Tibial nerve (tissue), 4 donors: Measurements from ENCODE around the gene CLCN1.

Experiments
- CTCF ChIP-seq, 5 experiments: fragments of 200-600 bp in 3 of 5; fragments of 450-650 bp in 2 of 5; sonication (generic) in 3 of 5; IDR thresholded peaks; one replicate each; pipeline ENCODE4 v1.5.1; 2016 to 2019; ENCODE audit warnings: antibody characterized with exemption in 5 of 5, mild to moderate bottlenecking in 3 of 5, moderate library complexity in 2 of 5
- EP300 ChIP-seq, 2 donors: sonication (generic); formaldehyde crosslinking; IDR thresholded peaks; one replicate each; pipeline ENCODE4 v1.6.1; 2017; ENCODE audit warnings: antibody characterized with exemption in 2 of 2, mild to moderate bottlenecking in 1 of 2
- POLR2A ChIP-seq, 2 donors: fragments of 450-650 bp; IDR thresholded peaks; one replicate each; pipeline ENCODE4 v1.6.1; 2017; ENCODE audit warnings: antibody characterized with exemption in 2 of 2, mild to moderate bottlenecking in 2 of 2, moderate library complexity in 2 of 2

- TF ChIP-seq CTCF (IDR thresholded peaks at IDR 0.05) (no peak), POLR2A (IDR thresholded peaks at IDR 0.05) (no peak), EP300 (IDR thresholded peaks at IDR 0.05) (no peak)
Measured at GRCh38 chr7:143296686-143297085, 19.2 kb upstream of the CLCN1 start.
